A549 (cell line): ENCODE results near the gene PCSK6. TPM values are rescaled to one million over a fixed set of nuclear protein-coding genes. Genes with fewer than 3 reads are reported as not detected.

ENCODE experiments used
- ATAC-seq, 2 experiments: fragments of 200-7000 bp in 1 of 2; fragments of >200 bp in 1 of 2; cut with Nextera tagmentation in 1 of 2; cut with Tn5 transposase in 1 of 2; 3 replicates each; pipeline versions ENCODE4 v1.8.0 to v1.9.1; 2018 to 2020; ENCODE audit warnings: mild to moderate bottlenecking in 1 of 2, moderate library complexity in 1 of 2
- CTCF ChIA-PET: fragments of 300-600 bp; sonication (Branson Sonifier 250); formaldehyde crosslinking; extraction: SDS; loops from one replicate; lab custom pipeline; 2021; ENCODE audit warnings: antibody characterized with exemption, inconsistent platforms; lab: Yijun Ruan, JAX
- POLR2A ChIA-PET: fragments of 350-600 bp; formaldehyde crosslinking; extraction: SDS; loops from one replicate; lab custom pipeline; 2021; ENCODE audit warnings: antibody characterized with exemption, inconsistent platforms; lab: Yijun Ruan, JAX
- DNase-seq, 2 experiments: peaks; one replicate each; pipeline versions ENCODE4 v3.0.0 to v3.0.0-alpha.2; 2011 to 2016; ENCODE audit warnings: low read depth in 1 of 2, low spot score in 1 of 2
- FAIRE-seq: peaks from 2 replicates; lab custom pipeline; 2011; peaks lifted over from hg19 to GRCh38; lab: Jason Lieb, UNC
- H3K27ac ChIP-seq, 2 experiments: fragments of >200 bp; sonication (Bioruptor Twin); formaldehyde crosslinking; 3 replicates each; pipeline ENCODE4 v1.5.1; 2016 to 2017
- H3K4me1 ChIP-seq: fragments of >200 bp; sonication (Bioruptor Twin); formaldehyde crosslinking; 3 replicates; pipeline ENCODE4 v1.6.1; 2016
- H3K4me2 ChIP-seq: fragments of >200 bp; sonication (Bioruptor Twin); formaldehyde crosslinking; 3 replicates; pipeline ENCODE4 v1.6.1; 2016
- H3K4me3 ChIP-seq: fragments of >200 bp; sonication (Bioruptor Twin); formaldehyde crosslinking; 3 replicates; pipeline ENCODE4 v1.5.1; 2016
- H3K9me3 ChIP-seq: fragments of >200 bp; sonication (Bioruptor Twin); formaldehyde crosslinking; 3 replicates; pipeline ENCODE4 v1.6.1; 2016
- ATOH8 ChIP-seq: fragments of 250-450 bp; sonication (Bioruptor Pico); IDR thresholded peaks from 2 replicates; pipeline ENCODE4 v1.5.0; 2020; ENCODE audit warnings: low read depth, mild to moderate bottlenecking, moderate library complexity
- BCL3 ChIP-seq: fragments of >200 bp; sonication (Bioruptor Twin); formaldehyde crosslinking; IDR thresholded peaks from 3 replicates; pipeline ENCODE4 v1.6.1; 2016
- CBX2 ChIP-seq: fragments of 200-600 bp; sonication (generic); IDR thresholded peaks from 2 replicates; pipeline ENCODE4 v1.6.1; 2016; ENCODE audit warnings: low read depth, mild to moderate bottlenecking, borderline replicate concordance
- E2F6 ChIP-seq: IDR thresholded peaks from 2 replicates; pipeline ENCODE4 v1.6.1; 2012; ENCODE audit warnings: low read depth, borderline replicate concordance
- FOSL2 ChIP-seq, 2 experiments: fragments of 450-650 bp in 1 of 2; fragments of >200 bp in 1 of 2; sonication (Bioruptor Twin) in 1 of 2; formaldehyde crosslinking; IDR thresholded peaks; 2 replicates each; pipeline versions ENCODE4 v1.5.0 to v1.6.1; 2016 to 2020; ENCODE audit warnings: mild to moderate bottlenecking in 1 of 2, moderate library complexity in 1 of 2
- FOXS1 ChIP-seq: fragments of 250-450 bp; sonication (Bioruptor Pico); IDR thresholded peaks from 2 replicates; pipeline ENCODE4 v1.5.0; 2020; ENCODE audit warnings: mild to moderate bottlenecking, moderate library complexity
- HES2 ChIP-seq: fragments of >200 bp; sonication (Bioruptor Twin); formaldehyde crosslinking; IDR thresholded peaks from 2 replicates; pipeline ENCODE4 v1.6.1; 2016
- HOXB5 ChIP-seq: fragments of 250-450 bp; sonication (Bioruptor Pico); IDR thresholded peaks from 2 replicates; pipeline ENCODE4 v1.5.0; 2020; ENCODE audit warnings: mild to moderate bottlenecking, moderate library complexity
- JUN ChIP-seq, 2 experiments: fragments of >200 bp; sonication (Bioruptor Twin); formaldehyde crosslinking; IDR thresholded peaks; 2 replicates in 1 of 2; 3 replicates in 1 of 2; pipeline ENCODE4 v1.6.1; 2016 to 2017
- MAX ChIP-seq: IDR thresholded peaks from 2 replicates; pipeline ENCODE4 v1.6.1; 2012
- MAZ ChIP-seq: fragments of 150-350 bp; IDR thresholded peaks from 2 replicates; pipeline ENCODE4 v1.6.1; 2014; ENCODE audit warnings: antibody characterized with exemption, low read depth, low read length, borderline replicate concordance
- NFE2L2 ChIP-seq: fragments of 150-350 bp; conservative IDR thresholded peaks from 2 replicates; pipeline ENCODE4 v1.6.1; 2014; ENCODE audit warnings: low read length
- NPAS2 ChIP-seq: fragments of 250-450 bp; sonication (Bioruptor Pico); IDR thresholded peaks from 2 replicates; pipeline ENCODE4 v1.8.0; 2022; ENCODE audit warnings: mild to moderate bottlenecking, moderate library complexity, borderline replicate concordance
- PBX3 ChIP-seq: IDR thresholded peaks from 2 replicates; pipeline ENCODE4 v1.6.1; 2012
- PHF8 ChIP-seq: fragments of 200-600 bp; sonication (generic); IDR thresholded peaks from 2 replicates; pipeline ENCODE4 v1.6.1; 2016; ENCODE audit warnings: low read depth, mild to moderate bottlenecking, antibody characterized with exemption, moderate library complexity, borderline replicate concordance
- POLR2A ChIP-seq: IDR thresholded peaks from 2 replicates; pipeline ENCODE4 v1.6.1; 2012; ENCODE audit warnings: mild to moderate bottlenecking, low read length
- RNF2 ChIP-seq: fragments of 200-600 bp; sonication (generic); IDR thresholded peaks from 2 replicates; pipeline ENCODE4 v1.6.1; 2016; ENCODE audit warnings: low read depth, mild to moderate bottlenecking, antibody characterized with exemption, moderate library complexity, borderline replicate concordance
- TP53 ChIP-seq: fragments of 250-450 bp; sonication (Bioruptor Pico); IDR thresholded peaks from 2 replicates; pipeline ENCODE4 v1.5.0; 2021; ENCODE audit warnings: mild to moderate bottlenecking, moderate library complexity
- WGBS: methylation state at CpG from one replicate; pipeline ENCODE4 v1.1.6; 2017; ENCODE audit errors: missing lambda C conversion rate; 5-methylcytosine and 5-hydroxymethylcytosine counted together
- polyA plus RNA-seq, 4 experiments: library from polyadenylated mRNA; depleted of rRNA in 3 of 4; stranded (reverse); fragments of >200 nt; fragmentation: RNase III in 1 of 4; extraction: RNeasy Plus Mini Kit Qiagen cat#74134 plus additional on column Dnase treatment in 1 of 4; gene quantifications; 2 replicates in 3 of 4; 3 replicates in 1 of 4; pipeline ENCODE4 v1.2.3, GENCODE V29; 2011 to 2017

The PCSK6 gene
- polyA plus RNA-seq, 2 of the 4 experiments (the other 2 are of a cell fraction): 10.0 to 15.2 TPM

- Histone ChIP-seq H3K27ac (peak overlapping the region; percentile 83 to 96), H3K4me3 (peak overlapping the region; percentile 82), H3K9me3 (no peaks in the 10 kb centered on the region), H3K4me1 (peaks cover 8% of the 10 kb centered on the region; the same call in 2 of the 3 replicates), H3K4me2 (peak overlapping the region; percentile 97)
- POLR2A ChIA-PET: interaction anchor here (0.6 kb wide), 1 partner anchor 90 kb away, joined by 5 read pairs; no protein-coding TSS in a partner anchor
- ATAC-seq (peak; percentile 79 to 80), DNase-seq (peak; percentile 69 to 70), FAIRE-seq (no peak)
- TF ChIP-seq HOXB5 (CRISPR knock-in tag) (no peak), PBX3 (no peak), TP53 (CRISPR knock-in tag) (no peak), POLR2A (peak; percentile 26; the same call in 1 of the 2 replicates), E2F6 (peak; percentile 72), JUN (IDR thresholded peaks at IDR 0.05) (peak in 1 of 2 experiments; percentile 30; a peak in 1 of 5 replicates), MAX (peak; percentile 82), RNF2 (no peak), NFE2L2 (no peak), NPAS2 (peak; percentile 23; the same call in 1 of the 2 replicates)
- WGBS: no CpG with 5 or more reads among the region's 62 CpGs
- CTCF ChIA-PET: interaction anchor here (0.9 to 2.8 kb wide), 3 partner anchors 9 to 152 kb away, joined by 4 to 20 read pairs (median 4); no protein-coding TSS in a partner anchor
Measured at GRCh38 chr15:101489237-101489598, 289 bp downstream of the PCSK6 start.

- WGBS: 41% methylated on average over 32 of the region's 85 CpGs
- no peak; a peak in 1 of 6 replicates for ATAC-seq
- Histone ChIP-seq H3K4me2 (peak overlapping the region; percentile 97), H3K27ac (peak overlapping the region; percentile 83 to 96), H3K4me1 (peaks cover 9% of the 10 kb centered on the region), H3K4me3 (peak overlapping the region; percentile 82), H3K9me3 (no peaks in the 10 kb centered on the region)
- POLR2A ChIA-PET: no interaction called here
- no peak for DNase-seq
- CTCF ChIA-PET: interaction anchor here (0.9 to 2.8 kb wide), 3 partner anchors 10 to 153 kb away, joined by 4 to 20 read pairs (median 4); no protein-coding TSS in a partner anchor
- TF ChIP-seq BCL3 (no peak), ATOH8 (CRISPR knock-in tag) (no peak), JUN (IDR thresholded peaks at IDR 0.05) (peak in 1 of 2 experiments; percentile 24; a peak in 1 of 5 replicates)
- no peak for FAIRE-seq
Measured at GRCh38 chr15:101488300-101489164, 975 bp downstream of the PCSK6 start.

- TF ChIP-seq NPAS2 (no peak), PHF8 (no peak), FOSL2 (IDR thresholded peaks at IDR 0.05) (no peak), FOSL2 (CRISPR knock-in tag; IDR thresholded peaks at IDR 0.05) (no peak), CBX2 (no peak), MAZ (no peak), HES2 (no peak), POLR2A (no peak), FOXS1 (CRISPR knock-in tag) (no peak)
- TF ChIP-seq, all 56 proteins: peak for 0
- FAIRE-seq (no peak), ATAC-seq (no peak), DNase-seq (no peak)
- ChIA-PET CTCF (interaction anchor here (0.6 to 1.1 kb wide), 4 partner anchors 9 to 187 kb away, joined by 3 read pairs; no protein-coding TSS in a partner anchor), POLR2A (no interaction called here)
- no peaks in the 10 kb centered on the region for H3K9me3 ChIP-seq
- no peak overlapping the region for H3K27ac ChIP-seq
- H3K4me3 ChIP-seq: no peak overlapping the region
- 94% methylated on average over 14 of the region's 14 CpGs for WGBS
- H3K4me2 ChIP-seq: no peak overlapping the region
- H3K4me1 ChIP-seq: peaks cover 11% of the 10 kb centered on the region
Measured at GRCh38 chr15:101486696-101487459, 2.6 kb downstream of the PCSK6 start.
